SHP77 treated with DMSO at 0.1 percent for 48 hours (cell line): ENCODE data around the gene CELF5.
"Not testable (repeated sequence)": the region's sequence is repeated elsewhere in the genome, so short reads cannot be mapped to it uniquely, and the experiment has no call there.

Source experiments
- DNase-seq: peaks from one replicate; lab custom pipeline; 2025; lab: John Stamatoyannopoulos, UW

The CELF5 gene

GRCh38 chr19:3190470-3190770 is 34.0 kb upstream of the CELF5 start:
- no peak for DNase-seq

GRCh38 chr19:3190921-3191805 is 33.3 kb upstream of the CELF5 start:
- DNase-seq, result no peak

- not testable (repeated sequence) for DNase-seq
Measured at GRCh38 chr19:3191806-3192104, 32.7 kb upstream of the CELF5 start.

GRCh38 chr19:3192228-3192635 is 32.2 kb upstream of the CELF5 start:
- DNase-seq, result no peak

- no peak for DNase-seq
Measured at GRCh38 chr19:3192684-3193083, 31.8 kb upstream of the CELF5 start.

- DNase-seq, result no peak
Measured at GRCh38 chr19:3193256-3194105, 31.0 kb upstream of the CELF5 start.

GRCh38 chr19:3194106-3195087 is 30.1 kb upstream of the CELF5 start:
- no peak for DNase-seq

- DNase-seq, result no peak
Measured at GRCh38 chr19:3196064-3196932, 28.2 kb upstream of the CELF5 start.

- DNase-seq, result no peak
Measured at GRCh38 chr19:3196933-3197205, 27.6 kb upstream of the CELF5 start.

- no peak for DNase-seq
Measured at GRCh38 chr19:3198901-3199700, 25.4 kb upstream of the CELF5 start.

GRCh38 chr19:3201072-3201700 is 23.3 kb upstream of the CELF5 start:
- DNase-seq, result no peak

GRCh38 chr19:3201911-3202310 is 22.6 kb upstream of the CELF5 start:
- DNase-seq, result no peak

- DNase-seq, result no peak
Measured at GRCh38 chr19:3202346-3202745, 22.1 kb upstream of the CELF5 start.

- DNase-seq, result not testable (repeated sequence)
Measured at GRCh38 chr19:3202895-3203294, 21.6 kb upstream of the CELF5 start.

- no peak for DNase-seq
Measured at GRCh38 chr19:3203805-3204645, 20.4 kb upstream of the CELF5 start.

GRCh38 chr19:3204646-3205275 is 19.7 kb upstream of the CELF5 start:
- no peak for DNase-seq

- DNase-seq, result no peak
Measured at GRCh38 chr19:3206216-3206953, 18.1 kb upstream of the CELF5 start.
